Ascending aorta (tissue), 2 donors: Measurements from ENCODE around the gene C14orf180. TPM values are rescaled to one million over a fixed set of nuclear protein-coding genes. Genes with fewer than 3 reads are reported as not detected.

Source experiments
- DNase-seq, 2 donors: peaks; one replicate each; pipeline ENCODE4 v3.0.0-alpha.2; 2019; ENCODE audit warnings: low spot score in 2 of 2
- H3K27ac ChIP-seq, 2 donors: fragments of 200-600 bp; sonication (generic); one replicate each; pipeline ENCODE4 v1.5.1; 2016 to 2017; ENCODE audit warnings: mild to moderate bottlenecking in 1 of 2
- H3K27me3 ChIP-seq: fragments of 200-600 bp; sonication (generic); one replicate; pipeline ENCODE4 v1.5.1; 2017
- H3K36me3 ChIP-seq, 2 donors: fragments of 200-600 bp; sonication (generic); one replicate each; pipeline ENCODE4 v1.5.1; 2016
- H3K4me1 ChIP-seq, 2 donors: fragments of 200-600 bp; sonication (generic); one replicate each; pipeline ENCODE4 v1.5.1; 2016 to 2017; ENCODE audit warnings: mild to moderate bottlenecking in 1 of 2
- H3K4me3 ChIP-seq, 2 donors: fragments of 200-600 bp; sonication (generic); one replicate each; pipeline ENCODE4 v1.5.1; 2016 to 2017; ENCODE audit warnings: mild to moderate bottlenecking in 1 of 2
- H3K9me3 ChIP-seq, 2 donors: fragments of 200-600 bp; sonication (generic); one replicate each; pipeline ENCODE4 v1.5.1; 2016
- CTCF ChIP-seq, 3 experiments: fragments of 200-600 bp in 2 of 3; fragments of 450-650 bp in 1 of 3; sonication (generic) in 2 of 3; IDR thresholded peaks; one replicate each; pipeline ENCODE4 v1.5.1; 2016 to 2019; ENCODE audit warnings: antibody characterized with exemption in 3 of 3, mild to moderate bottlenecking in 1 of 3, moderate library complexity in 1 of 3
- intact Hi-C: fragments of 100-400 bp; cut with DNase I; formaldehyde crosslinking; loops from one replicate; pipeline ENCODE4 v1.15.1; 2023
- total RNA-seq: library from RNA; depleted of rRNA; stranded (reverse); fragments of >200 nt; gene quantifications from one replicate; pipeline ENCODE4 v1.1.0, GENCODE V29; 2016

Gene C14orf180
- total RNA-seq, 1 donor from 2014 or later = 0.21 TPM

GRCh38 chr14:104572024-104572626 is 7.4 kb upstream of the C14orf180 start:
- Histone ChIP-seq H3K4me3 (no peak overlapping the region), H3K4me1 (no peaks in the 10 kb centered on the region), H3K27ac (no peak overlapping the region), H3K9me3 (no peaks in the 10 kb centered on the region), H3K27me3 (no peaks in the 10 kb centered on the region), H3K36me3 (no peaks in the 10 kb centered on the region)
- no peak for TF ChIP-seq CTCF (IDR thresholded peaks at IDR 0.05)
- intact Hi-C loops = no loop called here
- DNase-seq = no peak

GRCh38 chr14:104572668-104573067 is 6.9 kb upstream of the C14orf180 start:
- no peak for DNase-seq
- no peak overlapping the region for H3K4me3 ChIP-seq
- intact Hi-C loops = no loop called here
- TF ChIP-seq CTCF (IDR thresholded peaks at IDR 0.05) = no peak
- no peaks in the 10 kb centered on the region for H3K36me3 ChIP-seq
- H3K9me3 ChIP-seq = no peaks in the 10 kb centered on the region
- no peaks in the 10 kb centered on the region for H3K27me3 ChIP-seq
- H3K4me1 ChIP-seq = no peaks in the 10 kb centered on the region
- H3K27ac ChIP-seq = no peak overlapping the region

- Histone ChIP-seq H3K9me3 (no peaks in the 10 kb centered on the region), H3K4me3 (no peak overlapping the region), H3K4me1 (no peaks in the 10 kb centered on the region), H3K36me3 (no peaks in the 10 kb centered on the region), H3K27me3 (no peaks in the 10 kb centered on the region), H3K27ac (no peak overlapping the region)
- no peak for DNase-seq
- TF ChIP-seq CTCF (IDR thresholded peaks at IDR 0.05) = no peak
- intact Hi-C loops = no loop called here
These were observed 5.6 kb upstream of the C14orf180 start for GRCh38 chr14:104573930-104574329.

- Histone ChIP-seq H3K36me3 (no peaks in the 10 kb centered on the region), H3K27me3 (no peaks in the 10 kb centered on the region), H3K4me1 (peaks cover 0 to 5% of the 10 kb centered on the region in 2 donors), H3K4me3 (no peak overlapping the region), H3K9me3 (no peaks in the 10 kb centered on the region), H3K27ac (no peak overlapping the region)
- DNase-seq = no peak
- intact Hi-C loops = no loop called here
- no peak for TF ChIP-seq CTCF (IDR thresholded peaks at IDR 0.05)
These were observed 5.0 kb upstream of the C14orf180 start for GRCh38 chr14:104574536-104574935.

- peaks cover 3 to 10% of the 10 kb centered on the region in 2 donors for H3K4me1 ChIP-seq
- no peak overlapping the region for H3K27ac ChIP-seq
- no peaks in the 10 kb centered on the region for H3K36me3 ChIP-seq
- no peaks in the 10 kb centered on the region for H3K27me3 ChIP-seq
- no peak for TF ChIP-seq CTCF (IDR thresholded peaks at IDR 0.05)
- H3K9me3 ChIP-seq = no peaks in the 10 kb centered on the region
- no peak overlapping the region for H3K4me3 ChIP-seq
- intact Hi-C loops = no loop called here
- DNase-seq = no peak
These were observed 4.5 kb upstream of the C14orf180 start for GRCh38 chr14:104574978-104575583.
